HepG2 (cell line): ENCODE results near the gene IQCN. TPM values are rescaled to one million over a fixed set of nuclear protein-coding genes. Genes with fewer than 3 reads are reported as not detected.
A peak's percentile ranks its signal among the peaks of the same experiment; 100 is the strongest.

ENCODE experiments used
- ARNTL ChIP-seq: sonication (generic); formaldehyde crosslinking; IDR thresholded peaks from 2 replicates; pipeline ENCODE4 v1.4.0; 2020; ENCODE audit warnings: mild to moderate bottlenecking, missing genetic modification reagents
- ATRX ChIP-seq: sonication (generic); formaldehyde crosslinking; IDR thresholded peaks from 2 replicates; pipeline ENCODE4 v1.4.0; 2020; ENCODE audit warnings: missing genetic modification reagents, borderline replicate concordance
- BHLHE40 ChIP-seq: IDR thresholded peaks from 2 replicates; pipeline ENCODE4 v1.6.1; 2011; ENCODE audit warnings: low read length, improper control_type of control experiment
- BRD4 ChIP-seq: sonication (generic); formaldehyde crosslinking; IDR thresholded peaks from 2 replicates; pipeline ENCODE4 v1.4.0; 2020; ENCODE audit warnings: missing genetic modification reagents
- CENPX ChIP-seq: sonication (generic); formaldehyde crosslinking; IDR thresholded peaks from 2 replicates; pipeline ENCODE4 v1.9.0; 2021; ENCODE audit warnings: mild to moderate bottlenecking, missing genetic modification reagents, moderate library complexity
- CREB1 ChIP-seq, 2 experiments: fragments of 450-650 bp in 1 of 2; IDR thresholded peaks; 2 replicates each; pipeline ENCODE4 v1.6.1; 2016 to 2017; ENCODE audit warnings: control low read depth in 1 of 2, mild to moderate bottlenecking in 1 of 2, missing compliant biosample characterization in 1 of 2, missing genetic modification characterization in 1 of 2
- FOXC1 ChIP-seq: sonication (generic); formaldehyde crosslinking; IDR thresholded peaks from 2 replicates; pipeline ENCODE4 v1.8.0; 2022; ENCODE audit warnings: mild to moderate bottlenecking, missing genetic modification reagents, borderline replicate concordance
- FOXM1 ChIP-seq: sonication (generic); formaldehyde crosslinking; IDR thresholded peaks from 2 replicates; pipeline ENCODE4 v1.5.0; 2020; ENCODE audit warnings: missing genetic modification reagents
- FOXO4 ChIP-seq: sonication (generic); formaldehyde crosslinking; conservative IDR thresholded peaks from 2 replicates; pipeline ENCODE4 v1.8.1; 2023; ENCODE audit warnings: missing genetic modification reagents
- HMGA1 ChIP-seq: sonication (generic); formaldehyde crosslinking; conservative IDR thresholded peaks from 2 replicates; pipeline ENCODE4 v1.4.0; 2020; ENCODE audit warnings: missing genetic modification reagents
- KDM6A ChIP-seq: IDR thresholded peaks from 2 replicates; pipeline ENCODE4 v1.6.1; 2016; ENCODE audit warnings: low read depth
- KMT2B ChIP-seq: IDR thresholded peaks from 2 replicates; pipeline ENCODE4 v1.6.1; 2016; ENCODE audit warnings: missing genetic modification reagents, missing compliant biosample characterization
- MED13 ChIP-seq: sonication (generic); formaldehyde crosslinking; IDR thresholded peaks from 2 replicates; pipeline ENCODE4 v1.5.0; 2020; ENCODE audit warnings: missing genetic modification reagents
- NFYC ChIP-seq: IDR thresholded peaks from 2 replicates; pipeline ENCODE4 v1.6.1; 2016; ENCODE audit warnings: missing genetic modification reagents, missing compliant biosample characterization
- POLR2AphosphoS2 ChIP-seq: IDR thresholded peaks from 2 replicates; pipeline ENCODE4 v1.6.1; 2011; ENCODE audit warnings: low read depth, low read length, improper control_type of control experiment
- POLR2G ChIP-seq: fragments of 200-400 bp; formaldehyde crosslinking; IDR thresholded peaks from 2 replicates; pipeline ENCODE4 v1.6.1; 2018; ENCODE audit warnings: mild to moderate bottlenecking, low read depth, low read length, moderate library complexity
- PRDM4 ChIP-seq: sonication (generic); formaldehyde crosslinking; IDR thresholded peaks from 2 replicates; pipeline ENCODE4 v1.9.0; 2021; ENCODE audit warnings: missing genetic modification reagents, borderline replicate concordance
- RFXAP ChIP-seq: sonication (generic); formaldehyde crosslinking; IDR thresholded peaks from 2 replicates; pipeline ENCODE4 v1.4.0; 2020; ENCODE audit warnings: missing genetic modification reagents, borderline replicate concordance
- SIN3A ChIP-seq: IDR thresholded peaks from 2 replicates; pipeline ENCODE4 v1.6.1; 2011; ENCODE audit warnings: low read depth, mild to moderate bottlenecking, control low read depth, low read length, borderline replicate concordance
- SIN3B ChIP-seq: fragments of 150-350 bp; IDR thresholded peaks from 2 replicates; pipeline ENCODE4 v1.6.1; 2014; ENCODE audit warnings: low read length
- TAF15 ChIP-seq: fragments of 200-400 bp; formaldehyde crosslinking; IDR thresholded peaks from one replicate; pipeline ENCODE4 v1.6.1; 2018; ENCODE audit warnings: mild to moderate bottlenecking, low read depth, low read length; ENCODE audit not compliant: poor library complexity, severe bottlenecking
- TEAD3 ChIP-seq: optimal IDR thresholded peaks from 2 replicates; pipeline ENCODE3; 2016; ENCODE audit warnings: borderline replicate concordance
- ZNF101 ChIP-seq: sonication (generic); formaldehyde crosslinking; IDR thresholded peaks from 2 replicates; pipeline ENCODE4 v1.4.0; 2020; ENCODE audit warnings: mild to moderate bottlenecking, low read depth, missing genetic modification reagents, borderline replicate concordance
- ZNF124 ChIP-seq: sonication (generic); formaldehyde crosslinking; IDR thresholded peaks from 2 replicates; pipeline ENCODE4 v1.4.0; 2020; ENCODE audit warnings: missing genetic modification reagents
- ZNF143 ChIP-seq: sonication (generic); formaldehyde crosslinking; IDR thresholded peaks from 2 replicates; pipeline ENCODE4 v1.4.0; 2020; ENCODE audit warnings: missing genetic modification reagents
- ZNF547 ChIP-seq: sonication (generic); formaldehyde crosslinking; IDR thresholded peaks from 2 replicates; pipeline ENCODE4 v1.5.1; 2020; ENCODE audit warnings: mild to moderate bottlenecking, missing genetic modification reagents
- ZNF761 ChIP-seq: sonication (generic); formaldehyde crosslinking; conservative IDR thresholded peaks from 2 replicates; pipeline ENCODE4 v1.4.0; 2020; ENCODE audit warnings: mild to moderate bottlenecking, missing genetic modification reagents
- ZSCAN25 ChIP-seq: sonication (generic); formaldehyde crosslinking; IDR thresholded peaks from 2 replicates; pipeline ENCODE4 v1.8.0; 2022; ENCODE audit warnings: mild to moderate bottlenecking, missing genetic modification reagents
- polyA plus RNA-seq, 8 experiments: library from polyadenylated mRNA; depleted of rRNA in 3 of 8; stranded (reverse) in 7 of 8; unstranded in 1 of 8; fragments of >200 nt; fragmentation: Illumina TruSeq in 4 of 8; extraction: Trizol in 4 of 8; gene quantifications; 2 replicates each; pipeline versions ENCODE4 v1.2.1 to v1.2.3, GENCODE V29; 2011 to 2016; ENCODE audit warnings: low read depth in 4 of 8, missing spikeins in 1 of 8, mixed read lengths in 1 of 8; ENCODE audit not compliant: insufficient read depth in 1 of 8
- total RNA-seq, 5 experiments: library from RNA; depleted of rRNA; stranded (reverse); fragments of >200 nt; fragmentation: Illumina TruSeq; extraction: Trizol; gene quantifications; 2 replicates each; pipeline ENCODE4 v1.2.3, GENCODE V29; 2016; ENCODE audit warnings: low read depth in 1 of 5

IQCN gene
- total and polyA plus RNA-seq, 2 of the 13 experiments (the other 11 are each of a cell fraction or from before 2014, with no cell fraction given), result 0.04 to 0.18 TPM

- no peak for TF ChIP-seq ZNF101
- TF ChIP-seq POLR2G, result peak; percentile 78
- peak; percentile 68 for TF ChIP-seq CREB1 (IDR thresholded peaks at IDR 0.05)
- TF ChIP-seq CREB1 (CRISPR knock-in tag; IDR thresholded peaks at IDR 0.05), result no peak; the same call in 1 of the 2 replicates
- TF ChIP-seq ZSCAN25 (CRISPR knock-in tag), result peak; percentile 61
- TF ChIP-seq MED13 (CRISPR knock-in tag), result peak; percentile 27
- no peak for TF ChIP-seq BRD4
- no peak; the same call in 1 of the 2 replicates for TF ChIP-seq SIN3A
- no peak for TF ChIP-seq TAF15
- TF ChIP-seq FOXM1 (CRISPR knock-in tag), result no peak
- no peak; the same call in 1 of the 2 replicates for TF ChIP-seq SIN3B
- 0 out of 2 replicates have a peak, but pooled peaks have one; percentile 17 for TF ChIP-seq BHLHE40
- TF ChIP-seq HMGA1, result no peak
- TF ChIP-seq ZNF143 (CRISPR knock-in tag), result no peak; the same call in 1 of the 2 replicates
- TF ChIP-seq ZNF761, result no peak
- TF ChIP-seq FOXC1 (CRISPR knock-in tag), result no peak
- peak; percentile 37; the same call in 1 of the 2 replicates for TF ChIP-seq KMT2B (CRISPR knock-in tag)
- TF ChIP-seq ZNF124, result no peak
- no peak for TF ChIP-seq ATRX (CRISPR knock-in tag)
- peak; percentile 32; the same call in 1 of the 2 replicates for TF ChIP-seq ZNF547
- TF ChIP-seq NFYC, result peak; percentile 94
- TF ChIP-seq CENPX (CRISPR knock-in tag), result no peak
- TF ChIP-seq ARNTL (CRISPR knock-in tag), result peak; percentile 78
- TF ChIP-seq FOXO4 (CRISPR knock-in tag), result no peak
- TF ChIP-seq PRDM4 (CRISPR knock-in tag), result no peak
- no peak for TF ChIP-seq KDM6A (CRISPR knock-in tag)
- no peak for TF ChIP-seq POLR2AphosphoS2
- peak; percentile 77 for TF ChIP-seq TEAD3 (CRISPR knock-in tag)
- TF ChIP-seq RFXAP (CRISPR knock-in tag), result peak; percentile 62; the same call in 1 of the 2 replicates
Observed at GRCh38 chr19:18322759-18323460, 48.7 kb upstream of the IQCN start, which contains the start of gene LSM4 (continued).
